ENCODE results near the gene KCNQ5.

DNA sequence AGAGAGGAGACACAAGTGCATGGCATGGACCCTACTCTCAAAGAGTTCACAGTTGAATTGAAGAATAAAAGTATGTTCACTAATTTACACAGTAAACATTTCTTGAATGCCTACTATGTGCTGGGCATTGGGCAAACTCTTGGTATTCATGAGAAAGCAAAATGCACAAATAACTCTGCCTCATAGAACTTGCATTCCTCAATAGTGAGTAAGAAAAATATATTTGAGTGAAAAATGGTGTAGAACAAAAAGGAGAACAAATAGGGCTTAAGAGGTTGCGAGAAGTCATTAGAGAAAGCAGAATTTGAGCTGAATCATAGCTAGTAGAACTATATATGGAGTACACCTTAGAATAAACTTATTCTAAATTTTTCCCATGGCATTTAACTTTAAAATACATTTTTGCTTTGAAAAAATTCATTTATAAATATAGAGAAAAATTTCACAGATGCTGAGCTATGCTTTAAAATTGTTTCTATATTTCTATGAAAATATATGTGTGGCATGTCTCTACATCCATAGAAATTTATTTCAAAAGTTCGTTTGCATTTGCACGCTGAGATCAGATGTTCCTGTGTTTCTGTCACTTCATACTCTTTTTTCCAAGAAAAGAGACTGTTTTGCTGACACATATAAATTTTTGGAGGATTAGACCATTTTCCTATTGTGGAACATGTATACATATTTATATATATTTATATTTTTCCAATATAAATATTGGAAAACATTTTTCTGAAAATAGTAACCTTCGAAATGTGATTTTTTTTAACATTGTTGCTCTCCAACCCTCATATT is 236.1 kb downstream of the KCNQ5 start:
- TF ChIP-seq, protein P1, sequence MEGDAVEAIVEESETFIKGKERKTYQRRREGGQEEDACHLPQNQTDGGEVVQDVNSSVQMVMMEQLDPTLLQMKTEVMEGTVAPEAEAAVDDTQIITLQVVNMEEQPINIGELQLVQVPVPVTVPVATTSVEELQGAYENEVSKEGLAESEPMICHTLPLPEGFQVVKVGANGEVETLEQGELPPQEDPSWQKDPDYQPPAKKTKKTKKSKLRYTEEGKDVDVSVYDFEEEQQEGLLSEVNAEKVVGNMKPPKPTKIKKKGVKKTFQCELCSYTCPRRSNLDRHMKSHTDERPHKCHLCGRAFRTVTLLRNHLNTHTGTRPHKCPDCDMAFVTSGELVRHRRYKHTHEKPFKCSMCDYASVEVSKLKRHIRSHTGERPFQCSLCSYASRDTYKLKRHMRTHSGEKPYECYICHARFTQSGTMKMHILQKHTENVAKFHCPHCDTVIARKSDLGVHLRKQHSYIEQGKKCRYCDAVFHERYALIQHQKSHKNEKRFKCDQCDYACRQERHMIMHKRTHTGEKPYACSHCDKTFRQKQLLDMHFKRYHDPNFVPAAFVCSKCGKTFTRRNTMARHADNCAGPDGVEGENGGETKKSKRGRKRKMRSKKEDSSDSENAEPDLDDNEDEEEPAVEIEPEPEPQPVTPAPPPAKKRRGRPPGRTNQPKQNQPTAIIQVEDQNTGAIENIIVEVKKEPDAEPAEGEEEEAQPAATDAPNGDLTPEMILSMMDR (IDR thresholded peaks at IDR 0.05) = no peak
- no peak for TF ChIP-seq POLR2A (IDR thresholded peaks at IDR 0.05)
